Measurements from ENCODE around the gene CACNA1D.
A peak's percentile ranks its signal among the peaks of the same experiment; 100 is the strongest.
"Not testable (repeated sequence)": the region's sequence is repeated elsewhere in the genome, so short reads cannot be mapped to it uniquely, and the experiment has no call there.

CACNA1D gene

DNA sequence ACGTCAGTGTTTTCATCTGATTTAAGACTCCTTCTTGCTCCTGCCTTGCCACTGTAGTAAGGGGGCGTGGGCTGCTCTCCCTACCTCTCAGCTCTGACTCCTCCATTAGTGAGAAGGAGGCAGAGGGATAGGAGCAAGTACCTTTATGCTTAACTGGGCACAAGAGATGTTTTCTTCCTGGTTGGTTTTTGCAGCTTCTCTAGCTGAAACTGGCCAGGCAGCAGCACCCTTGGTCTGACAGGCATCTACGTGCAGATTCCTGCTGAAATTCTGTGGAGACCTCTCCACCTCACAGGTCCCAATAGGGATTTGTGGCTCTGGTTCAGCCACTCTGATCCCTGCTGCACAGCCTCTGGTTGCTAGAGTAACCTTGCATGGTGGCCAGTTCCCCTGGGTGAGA, 132.5 kb downstream of the CACNA1D start:
- DNase-seq (ENCODE audit: low read depth), result no peak
- TF ChIP-seq CTCF (IDR thresholded peaks at IDR 0.05; ENCODE audit: insufficient read depth, low read depth, low read length, missing control alignments), result no peak
- no peak overlapping the region for H3K4me3 ChIP-seq (ENCODE audit: low read depth, low read length)

DNA sequence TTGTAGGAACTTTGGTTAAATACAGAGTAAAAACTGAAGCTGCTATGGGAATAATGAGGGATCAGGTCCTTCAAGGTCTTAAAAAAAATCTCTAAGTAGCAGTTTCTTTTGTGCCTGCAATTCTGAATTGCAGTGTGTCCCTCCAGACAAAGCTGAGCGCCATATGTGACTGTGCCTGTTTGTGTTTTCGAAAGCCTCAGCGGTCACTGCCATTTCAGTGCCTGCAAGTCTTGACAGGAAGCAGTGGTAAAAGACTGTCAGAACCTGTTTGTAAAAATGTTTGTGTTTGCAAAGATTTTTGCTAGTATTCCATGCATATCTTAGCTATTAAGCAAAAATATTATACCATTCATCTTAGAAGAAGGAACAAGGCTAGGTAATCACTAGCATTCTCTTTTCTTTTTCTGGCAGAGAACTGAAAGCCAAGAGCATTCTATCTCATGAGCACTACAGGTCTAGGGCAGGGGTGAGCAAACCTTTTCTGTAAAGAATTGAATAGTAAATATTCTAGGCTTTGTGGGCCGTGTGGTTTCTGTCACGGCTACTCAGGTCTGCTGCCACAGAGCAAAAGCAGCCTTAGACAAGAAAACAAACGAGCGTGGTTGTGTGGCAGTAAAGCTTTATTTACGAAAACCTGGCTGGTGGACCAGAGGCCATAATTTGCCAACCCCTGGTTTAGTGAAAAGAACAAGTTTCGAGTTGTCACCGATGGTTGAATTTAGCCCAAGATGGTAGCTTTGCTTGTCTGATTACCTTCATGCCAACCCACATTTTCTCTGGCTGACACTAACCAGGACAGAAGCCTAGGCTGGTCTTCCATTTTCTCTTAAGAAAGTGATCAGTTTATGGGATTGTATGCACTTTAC, 134.4 kb downstream of the CACNA1D start:
- DNase-seq (ENCODE audit: low read depth), result peak; percentile 15
- no peak for TF ChIP-seq CTCF (IDR thresholded peaks at IDR 0.05; ENCODE audit: insufficient read depth, low read depth, low read length, missing control alignments)
- H3K4me3 ChIP-seq (ENCODE audit: low read depth, low read length), result no peak overlapping the region

DNA sequence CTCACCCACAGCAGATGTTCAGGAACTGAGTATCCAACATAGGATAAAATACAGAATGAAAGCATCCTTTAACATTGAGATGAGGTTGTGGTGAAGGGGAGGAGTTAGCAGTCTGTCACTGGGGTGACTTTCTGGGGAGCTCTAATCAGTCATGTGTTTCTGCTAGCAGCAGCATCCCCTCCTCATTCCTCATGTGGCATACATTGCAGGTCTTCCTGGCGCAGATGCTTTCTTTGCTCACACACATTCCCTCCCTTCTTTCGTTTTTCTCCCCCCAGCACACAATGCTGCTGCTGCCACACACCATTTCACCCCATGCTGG, 135.0 kb downstream of the CACNA1D start:
- TF ChIP-seq CTCF (IDR thresholded peaks at IDR 0.05; ENCODE audit: insufficient read depth, low read depth, low read length, missing control alignments), result no peak
- no peak overlapping the region for H3K4me3 ChIP-seq (ENCODE audit: low read depth, low read length)
- no peak for DNase-seq (ENCODE audit: low read depth)

DNA sequence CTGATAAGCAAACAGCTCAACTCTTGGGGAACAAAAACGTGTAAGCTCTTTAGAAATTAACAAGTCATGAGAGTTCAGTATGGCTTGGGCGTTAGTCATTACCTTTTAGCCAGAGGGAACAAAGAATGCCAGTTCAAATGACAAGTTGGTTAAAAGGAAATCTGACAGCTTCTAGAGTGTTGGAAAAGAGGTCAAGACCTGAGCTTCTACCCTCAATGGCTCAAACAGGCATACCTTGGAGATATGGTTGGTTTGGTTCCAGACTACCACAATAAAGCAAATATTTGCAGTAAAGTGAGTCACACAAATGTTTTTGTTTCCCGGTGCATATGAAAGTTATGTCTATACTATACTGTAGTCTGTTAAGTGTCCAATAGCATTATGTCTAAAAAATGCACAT, 136.1 kb downstream of the CACNA1D start:
- no peak for TF ChIP-seq CTCF (IDR thresholded peaks at IDR 0.05; ENCODE audit: insufficient read depth, low read depth, low read length, missing control alignments)

GRCh38 chr3:53633197-53633787, 138.9 kb downstream of the CACNA1D start:
- no peak overlapping the region for H3K4me3 ChIP-seq (ENCODE audit: low read depth, low read length)
- DNase-seq (ENCODE audit: low read depth), result no peak
- no peak for TF ChIP-seq CTCF (IDR thresholded peaks at IDR 0.05; ENCODE audit: insufficient read depth, low read depth, low read length, missing control alignments)

More for the DNA sequence above, 136.1 kb downstream of the CACNA1D start:
- no peak for DNase-seq (ENCODE audit: low read depth)
- H3K4me3 ChIP-seq (ENCODE audit: low read depth, low read length), result no peak overlapping the region

DNA sequence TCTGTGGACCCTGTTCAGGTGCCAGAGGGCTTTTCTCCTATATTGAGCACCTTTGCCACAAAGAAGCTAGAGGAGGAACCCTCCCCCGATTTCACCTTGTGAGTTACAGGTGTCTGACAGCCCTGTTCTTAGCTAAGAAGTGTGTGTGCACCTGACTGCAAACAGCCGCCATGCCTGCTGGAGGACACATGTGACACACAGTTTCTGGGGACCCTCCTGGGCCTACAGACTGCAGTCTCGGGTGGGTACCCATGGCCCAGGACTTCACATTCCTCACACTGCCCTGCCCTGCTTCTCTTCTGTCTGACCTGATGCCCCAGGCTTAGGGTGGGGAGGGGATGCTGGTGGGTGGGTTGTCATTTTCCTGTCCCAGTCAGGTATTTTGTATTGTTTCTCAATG, 140.6 kb downstream of the CACNA1D start:
- no peak for TF ChIP-seq CTCF (IDR thresholded peaks at IDR 0.05; ENCODE audit: insufficient read depth, low read depth, low read length, missing control alignments)
- no peak overlapping the region for H3K4me3 ChIP-seq (ENCODE audit: low read depth, low read length)
- no peak for DNase-seq (ENCODE audit: low read depth)

DNA sequence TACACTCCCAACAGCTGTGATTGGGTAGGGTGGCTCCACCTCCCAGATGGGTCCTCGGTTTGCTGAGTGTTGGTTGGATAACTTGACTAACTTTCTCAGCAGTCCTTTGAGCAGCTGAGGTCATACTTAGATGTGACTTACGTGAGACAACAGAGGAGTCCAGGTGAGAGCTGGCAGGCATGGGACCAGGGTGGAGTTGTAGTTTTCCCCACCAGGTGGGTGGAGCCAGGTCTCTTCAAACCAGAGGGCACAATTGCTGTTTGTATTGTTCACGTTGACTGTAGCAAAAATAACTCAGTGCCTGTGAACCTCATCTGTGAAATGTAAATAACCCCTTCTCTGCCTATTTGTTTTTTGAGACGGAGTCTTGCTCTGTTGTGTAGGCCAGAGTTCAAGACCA, 144.4 kb downstream of the CACNA1D start:
- DNase-seq (ENCODE audit: low read depth); H3K4me3 ChIP-seq (ENCODE audit: low read depth, low read length): not testable (repeated sequence)
